Measurements from ENCODE around the gene MUS81.

Gene MUS81

GRCh38 chr11:65861165-65861505, 902 bp downstream of the MUS81 start:
- no peak for DNase-seq (ENCODE audit: low read depth)

GRCh38 chr11:65861533-65862183, 1.4 kb downstream of the MUS81 start:
- no peak for DNase-seq (ENCODE audit: low read depth)

GRCh38 chr11:65862191-65862735, 2.0 kb downstream of the MUS81 start:
- no peak for DNase-seq (ENCODE audit: low read depth)

- no peak for DNase-seq (ENCODE audit: low read depth)
Observed at GRCh38 chr11:65862941-65863888, 3.0 kb downstream of the MUS81 start.

GRCh38 chr11:65863889-65864705, 3.9 kb downstream of the MUS81 start:
- no peak for DNase-seq (ENCODE audit: low read depth)

- DNase-seq (ENCODE audit: low read depth) = no peak
Observed at GRCh38 chr11:65864706-65865471, 4.7 kb downstream of the MUS81 start.

GRCh38 chr11:65865550-65866172, 5.4 kb downstream of the MUS81 start:
- DNase-seq (ENCODE audit: low read depth) = no peak

GRCh38 chr11:65866509-65867283, 6.5 kb downstream of the MUS81 start:
- DNase-seq (ENCODE audit: low read depth) = no peak

- DNase-seq (ENCODE audit: low read depth) = no peak
Observed at GRCh38 chr11:65867284-65868071, 7.2 kb downstream of the MUS81 start.

GRCh38 chr11:65868076-65868667, 7.9 kb downstream of the MUS81 start:
- no peak for DNase-seq (ENCODE audit: low read depth)

- DNase-seq (ENCODE audit: low read depth) = no peak
Observed at GRCh38 chr11:65868907-65869306, 8.7 kb downstream of the MUS81 start.

GRCh38 chr11:65869643-65870306, 9.5 kb downstream of the MUS81 start:
- no peak for DNase-seq (ENCODE audit: low read depth)

- no peak for DNase-seq (ENCODE audit: low read depth)
Observed at GRCh38 chr11:65870307-65870658, 10.1 kb downstream of the MUS81 start.

GRCh38 chr11:65870706-65871681, 10.8 kb downstream of the MUS81 start:
- no peak for DNase-seq (ENCODE audit: low read depth)

GRCh38 chr11:65871811-65872548, 11.7 kb downstream of the MUS81 start:
- DNase-seq (ENCODE audit: low read depth) = no peak

GRCh38 chr11:65872586-65873317, 12.5 kb downstream of the MUS81 start, which contains the start of gene EFEMP2:
Gene EFEMP2, minus strand, starts transcription at chr11:65872800. Its CDS starts 446 bp downstream, at chr11:65872354.
- DNase-seq (ENCODE audit: low read depth) = no peak
